Eye (tissue), 1 donor: ENCODE results near the gene TLCD3B.
"Not testable (repeated sequence)": the region's sequence is repeated elsewhere in the genome, so short reads cannot be mapped to it uniquely, and the experiment has no call there.

Experiments
- DNase-seq: peaks from one replicate; pipeline ENCODE4 v3.0.0-alpha.2; 2015

Gene TLCD3B

GRCh38 chr16:30025156-30025555 lies 5.9 kb downstream of the TLCD3B start:
- DNase-seq = no peak

- no peak for DNase-seq
Observed at GRCh38 chr16:30024451-30024850, 6.6 kb downstream of the TLCD3B start.

GRCh38 chr16:30023586-30023985 lies 7.5 kb downstream of the TLCD3B start:
- no peak for DNase-seq

GRCh38 chr16:30022887-30023286 lies 8.2 kb downstream of the TLCD3B start, which contains the start of gene C16orf92:
Gene C16orf92 (plus strand): TSS chr16:30023198. CDS start chr16:30023341, 143 bp downstream.
- DNase-seq = no peak

- no peak for DNase-seq
Observed at GRCh38 chr16:30018731-30019158, 12.3 kb downstream of the TLCD3B start.

GRCh38 chr16:30017937-30018336 lies 13.1 kb downstream of the TLCD3B start:
- not testable (repeated sequence) for DNase-seq

GRCh38 chr16:30017277-30017656 lies 13.8 kb downstream of the TLCD3B start:
- no peak for DNase-seq

- no peak for DNase-seq
Observed at GRCh38 chr16:30016555-30017276, 14.4 kb downstream of the TLCD3B start.

GRCh38 chr16:30015450-30015849 lies 15.6 kb downstream of the TLCD3B start:
- not testable (repeated sequence) for DNase-seq

- DNase-seq = not testable (repeated sequence)
Observed at GRCh38 chr16:30012598-30012997, 18.5 kb downstream of the TLCD3B start.

- DNase-seq = no peak
Observed at GRCh38 chr16:30011714-30012504, 19.2 kb downstream of the TLCD3B start.

- peak; percentile 78 for DNase-seq
Observed at GRCh38 chr16:30010844-30011713, 20.0 kb downstream of the TLCD3B start, which contains the start of gene DOC2A. Gene DOC2A (minus strand): TSS chr16:30011027. CDS start chr16:30010222, 805 bp downstream.

GRCh38 chr16:30009990-30010843 lies 20.9 kb downstream of the TLCD3B start:
- DNase-seq = peak; percentile 34

- DNase-seq = no peak
Observed at GRCh38 chr16:30009085-30009862, 21.8 kb downstream of the TLCD3B start.

- DNase-seq = no peak
Observed at GRCh38 chr16:30007378-30007895, 23.6 kb downstream of the TLCD3B start.

GRCh38 chr16:30006659-30007377 lies 24.3 kb downstream of the TLCD3B start:
- no peak for DNase-seq

GRCh38 chr16:30006095-30006473 lies 25.0 kb downstream of the TLCD3B start:
- no peak for DNase-seq

GRCh38 chr16:30005341-30006094 lies 25.6 kb downstream of the TLCD3B start:
- peak; percentile 59 for DNase-seq

GRCh38 chr16:30004811-30005242 lies 26.2 kb downstream of the TLCD3B start:
- no peak for DNase-seq
